GM18519 (cell line): ENCODE measurements around the gene CDX1.

Experiments
- ATAC-seq: cut with Tn5 transposase; IDR thresholded peaks from one replicate; pipeline ENCODE4 v1.9.1; 2021; ENCODE audit warnings: mild to moderate bottlenecking, moderate library complexity; ENCODE audit not compliant: unreplicated experiment, low FRiP score

The CDX1 gene

DNA sequence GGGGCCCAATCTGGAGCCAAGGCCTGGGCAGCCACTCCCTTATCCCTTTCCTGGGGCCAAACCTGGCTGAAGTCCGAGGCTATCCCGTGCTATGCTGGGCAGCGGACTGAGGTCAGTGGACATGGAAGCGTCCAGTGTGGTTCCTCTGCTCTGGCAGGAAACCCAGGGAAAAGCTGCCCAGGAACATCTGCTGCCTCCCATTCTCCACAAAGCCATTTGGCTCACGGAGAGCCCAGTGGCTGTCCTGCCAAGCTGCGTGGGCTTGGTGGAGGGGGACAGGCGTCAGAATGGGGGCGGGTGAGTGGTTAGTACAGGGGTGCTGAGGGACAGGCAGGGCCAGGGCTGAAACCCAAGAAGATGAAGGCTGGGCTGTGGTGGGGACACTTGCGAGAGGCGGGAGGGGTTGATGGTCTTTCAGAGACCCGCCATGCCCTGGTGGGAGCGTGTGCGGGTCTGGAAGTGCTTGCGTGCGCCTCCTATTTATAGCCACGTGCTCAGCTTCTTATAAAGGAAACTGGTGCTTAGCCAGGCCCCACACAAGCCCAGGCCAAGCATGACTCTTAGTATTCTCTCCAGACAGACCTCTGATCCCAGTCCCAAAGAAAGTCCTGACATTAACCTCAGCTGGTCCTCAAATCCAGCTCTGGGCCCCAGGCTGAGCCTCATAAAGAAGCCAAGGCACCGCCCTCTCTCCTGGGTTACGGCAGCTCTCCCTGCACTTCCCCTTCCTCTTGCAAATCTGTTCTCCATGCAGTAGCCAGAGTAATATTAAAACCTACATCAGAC lies 13.9 kb downstream of the CDX1 start:
- no peak for ATAC-seq

DNA sequence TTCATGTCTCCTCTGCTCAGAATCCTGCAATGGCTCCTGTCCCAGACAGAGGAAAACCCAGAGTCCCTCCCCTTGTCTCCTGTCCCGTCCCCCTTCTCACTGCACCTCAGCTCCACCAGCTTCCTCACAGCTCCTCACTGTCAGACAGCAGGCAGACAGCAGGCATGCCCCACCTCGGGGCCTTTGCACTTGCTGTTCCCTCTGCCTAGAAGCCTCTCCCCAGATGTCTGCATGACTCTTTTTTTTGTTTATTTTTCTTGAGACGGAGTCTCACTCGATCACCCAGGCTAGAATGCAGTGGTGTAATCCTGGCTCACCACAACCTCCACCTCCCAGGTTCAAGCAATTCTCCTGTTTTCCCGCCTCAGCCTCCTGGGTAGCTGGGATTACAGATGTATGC lies 14.4 kb downstream of the CDX1 start:
- ATAC-seq, result no peak

DNA sequence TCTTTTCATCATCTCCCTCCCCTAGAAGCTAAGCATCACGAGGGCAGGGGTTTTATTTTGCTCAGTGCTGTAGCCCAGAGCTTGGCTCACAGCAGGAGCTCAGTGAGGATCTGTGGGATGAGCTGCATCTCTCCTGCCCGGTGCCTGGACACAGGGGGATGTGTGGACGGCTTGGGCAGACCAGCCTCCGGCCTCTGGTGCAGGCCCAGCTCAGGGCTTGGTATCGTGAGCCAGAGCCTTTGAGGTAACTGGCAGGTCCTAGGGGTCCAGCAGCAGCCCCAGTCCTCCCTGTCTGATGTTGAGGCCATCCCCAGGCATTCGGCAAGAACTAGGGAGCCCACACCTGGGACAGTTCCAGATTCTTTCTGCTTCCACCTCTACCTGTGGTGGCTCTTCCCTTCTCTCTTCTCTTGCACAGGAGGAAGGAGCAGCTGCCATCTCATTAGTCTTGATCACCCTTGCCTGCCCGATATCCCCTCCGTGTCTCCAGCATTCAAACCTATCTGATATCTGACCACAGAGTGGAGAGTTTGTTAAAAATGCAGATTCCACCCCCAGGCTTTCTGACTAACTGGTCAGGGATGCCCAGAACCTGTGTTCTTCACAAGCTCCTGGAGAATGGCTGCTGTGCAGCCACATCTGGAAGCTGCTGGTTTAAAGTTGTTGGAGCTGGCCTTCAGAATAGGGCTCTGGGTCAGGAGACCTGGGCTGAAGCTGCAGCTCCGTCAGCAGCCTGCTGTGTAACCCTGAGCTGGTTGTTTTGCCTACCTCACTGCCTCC lies 15.4 kb downstream of the CDX1 start:
- no peak for ATAC-seq

DNA sequence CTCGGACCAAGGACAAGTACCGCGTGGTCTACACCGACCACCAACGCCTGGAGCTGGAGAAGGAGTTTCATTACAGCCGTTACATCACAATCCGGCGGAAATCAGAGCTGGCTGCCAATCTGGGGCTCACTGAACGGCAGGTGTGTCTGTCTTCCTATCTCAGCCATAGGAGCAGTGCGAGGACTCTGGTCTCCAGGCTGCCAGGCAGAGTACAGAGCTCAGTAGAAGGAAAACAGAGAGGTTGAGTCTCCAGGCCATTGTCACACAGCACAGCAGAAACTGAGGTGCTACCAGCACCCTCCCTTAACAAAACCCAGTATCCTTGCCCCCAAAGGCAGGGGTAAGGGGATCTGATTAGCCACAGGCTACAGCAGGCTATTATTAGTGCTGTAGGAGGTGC lies 16.2 kb downstream of the CDX1 start:
- no peak for ATAC-seq

DNA sequence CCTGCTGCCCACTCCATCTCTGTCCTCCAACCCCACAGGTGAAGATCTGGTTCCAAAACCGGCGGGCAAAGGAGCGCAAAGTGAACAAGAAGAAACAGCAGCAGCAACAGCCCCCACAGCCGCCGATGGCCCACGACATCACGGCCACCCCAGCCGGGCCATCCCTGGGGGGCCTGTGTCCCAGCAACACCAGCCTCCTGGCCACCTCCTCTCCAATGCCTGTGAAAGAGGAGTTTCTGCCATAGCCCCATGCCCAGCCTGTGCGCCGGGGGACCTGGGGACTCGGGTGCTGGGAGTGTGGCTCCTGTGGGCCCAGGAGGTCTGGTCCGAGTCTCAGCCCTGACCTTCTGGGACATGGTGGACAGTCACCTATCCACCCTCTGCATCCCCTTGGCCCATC lies 16.9 kb downstream of the CDX1 start:
- no peak for ATAC-seq

DNA sequence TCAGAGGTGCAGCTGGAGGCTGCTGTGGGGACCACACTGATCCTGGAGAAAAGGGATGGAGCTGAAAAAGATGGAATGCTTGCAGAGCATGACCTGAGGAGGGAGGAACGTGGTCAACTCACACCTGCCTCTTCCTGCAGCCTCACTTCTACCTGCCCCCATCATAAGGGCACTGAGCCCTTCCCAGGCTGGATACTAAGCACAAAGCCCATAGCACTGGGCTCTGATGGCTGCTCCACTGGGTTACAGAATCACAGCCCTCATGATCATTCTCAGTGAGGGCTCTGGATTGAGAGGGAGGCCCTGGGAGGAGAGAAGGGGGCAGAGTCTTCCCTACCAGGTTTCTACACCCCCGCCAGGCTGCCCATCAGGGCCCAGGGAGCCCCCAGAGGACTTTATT lies 17.4 kb downstream of the CDX1 start:
- ATAC-seq, result no peak

DNA sequence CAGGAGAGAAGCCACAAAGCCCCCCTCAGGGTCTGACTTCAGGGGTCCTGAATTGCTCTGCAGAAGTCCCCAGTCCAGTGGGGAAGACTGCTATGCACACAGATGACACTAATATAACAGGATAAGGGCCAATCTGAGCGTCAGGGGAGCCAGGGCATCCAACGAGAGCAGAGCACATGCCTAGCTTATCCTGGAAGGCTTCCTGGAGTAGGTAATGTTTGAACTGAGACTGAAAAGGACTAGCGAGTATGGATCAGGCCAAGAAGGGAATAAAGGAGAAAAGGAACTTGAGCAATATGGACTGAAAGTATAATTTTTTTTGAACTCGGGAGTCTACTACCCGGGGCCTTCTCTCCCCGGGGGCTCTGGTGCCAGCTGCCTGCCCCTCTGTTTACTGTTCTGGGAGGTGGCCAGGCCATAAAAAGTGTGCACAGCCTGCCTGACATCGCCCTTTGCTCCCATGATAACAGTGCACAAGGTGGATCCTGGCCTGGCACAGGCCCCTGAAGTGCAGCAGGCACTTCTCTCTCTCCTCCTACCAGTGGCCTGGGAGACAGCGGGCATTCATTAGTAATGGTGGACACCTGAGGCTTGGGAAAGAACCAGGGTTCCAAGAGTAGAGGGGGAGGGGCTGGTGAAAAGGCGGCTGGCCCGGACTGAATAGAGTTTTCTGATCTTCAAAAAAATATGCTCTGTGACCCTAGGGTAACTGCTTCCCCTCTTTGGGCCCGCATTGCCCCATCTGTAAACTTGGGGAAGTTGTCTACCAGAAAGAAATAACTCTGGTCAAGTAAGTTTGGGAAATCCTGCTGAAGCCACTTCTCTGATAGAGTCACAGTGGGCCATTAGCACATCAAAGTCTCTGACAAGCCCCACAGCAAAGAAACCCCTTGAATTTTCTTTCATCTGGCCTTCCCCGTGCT lies 18.7 kb downstream of the CDX1 start:
- ATAC-seq, result no peak

DNA sequence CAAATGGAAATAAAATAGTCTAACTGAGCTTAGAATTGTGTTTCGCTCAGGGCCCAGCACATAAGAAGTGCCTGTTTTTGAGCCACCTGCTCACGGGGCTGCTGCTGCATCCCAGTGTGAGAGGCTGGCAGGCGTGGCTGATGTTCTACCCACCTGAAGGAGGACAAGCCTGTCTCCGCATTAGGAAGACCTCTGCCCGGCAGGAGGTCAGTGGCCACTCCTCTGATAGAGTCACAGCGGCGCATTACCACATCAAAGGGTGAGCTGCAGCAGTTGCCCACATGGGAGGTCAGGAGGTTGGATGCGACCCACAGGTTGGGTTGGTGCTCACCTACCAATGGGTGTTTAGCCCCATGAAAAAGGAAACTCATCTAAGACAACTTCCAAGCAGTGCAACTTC lies 19.6 kb downstream of the CDX1 start:
- ATAC-seq, result no peak

DNA sequence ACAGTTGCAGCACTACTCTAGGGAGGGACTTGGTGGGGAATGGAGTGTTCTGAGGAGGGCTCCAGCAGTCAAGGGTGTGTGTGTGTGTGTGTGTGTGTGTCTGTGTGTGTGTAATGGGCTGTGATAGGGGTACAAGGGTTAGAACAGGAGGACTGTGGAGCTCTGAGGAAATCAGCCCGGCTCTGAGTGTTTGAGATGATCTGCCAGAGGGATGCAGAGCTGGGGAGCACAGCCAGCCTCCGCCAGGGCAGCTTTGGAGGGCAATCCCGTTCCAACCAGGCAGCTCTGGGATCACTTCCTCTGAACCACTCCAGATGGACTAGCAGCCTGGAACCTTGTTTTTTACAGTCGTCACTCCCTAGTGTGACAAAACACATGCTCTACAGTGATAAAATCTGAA lies 20.3 kb downstream of the CDX1 start:
- no peak for ATAC-seq

DNA sequence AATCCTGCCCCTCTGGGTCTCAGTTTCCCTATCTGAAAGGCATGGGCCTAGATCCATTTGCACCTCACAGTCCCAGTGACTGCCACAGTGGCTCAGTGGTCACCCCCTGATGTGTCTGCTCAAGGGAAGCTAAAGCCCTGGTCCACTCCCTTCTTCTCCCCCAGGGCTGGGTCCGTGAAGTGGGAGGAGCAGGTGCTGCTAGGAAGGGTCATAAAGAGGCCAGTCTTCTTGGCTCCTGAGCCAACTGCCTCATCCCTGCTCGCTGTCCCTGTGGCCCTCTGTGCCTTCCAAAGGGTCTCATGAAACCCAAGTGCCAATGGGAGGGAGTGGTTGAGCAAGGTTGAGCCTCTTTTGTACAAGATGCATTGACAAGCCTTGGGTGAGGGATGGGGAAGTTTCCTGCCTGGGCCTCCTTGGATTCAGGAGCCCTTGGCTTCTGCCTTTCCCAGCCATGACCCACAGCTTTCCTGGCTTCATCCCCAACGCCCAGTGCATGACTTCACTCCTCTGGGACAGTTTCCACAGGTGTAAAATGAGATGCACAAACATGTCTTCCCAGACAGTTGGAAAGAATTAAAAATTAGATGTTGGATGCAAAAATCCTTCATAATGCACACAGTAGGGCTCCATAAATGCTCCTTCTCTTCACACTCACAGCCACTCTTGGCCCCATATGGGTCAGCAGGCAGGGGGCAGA lies 21.7 kb downstream of the CDX1 start:
- no peak for ATAC-seq

DNA sequence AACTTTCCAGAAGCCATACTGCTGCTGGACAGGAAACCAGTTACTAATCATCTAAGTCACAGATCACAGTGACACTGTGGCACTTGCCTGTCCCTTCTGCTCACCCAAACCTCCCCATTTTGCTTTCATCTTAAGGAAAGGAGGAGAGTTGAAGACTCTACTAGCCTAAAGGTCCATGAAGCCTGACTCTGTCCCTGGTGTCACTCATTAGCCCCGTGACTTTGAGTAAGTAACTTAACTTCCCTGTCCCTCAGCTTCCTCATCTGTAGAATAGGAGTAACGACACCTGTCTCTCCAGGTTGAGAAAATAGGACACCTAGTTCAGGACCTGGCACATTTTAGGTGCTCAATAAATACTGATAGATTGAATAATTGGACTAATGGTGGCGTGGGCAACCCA lies 22.7 kb downstream of the CDX1 start:
- no peak for ATAC-seq

DNA sequence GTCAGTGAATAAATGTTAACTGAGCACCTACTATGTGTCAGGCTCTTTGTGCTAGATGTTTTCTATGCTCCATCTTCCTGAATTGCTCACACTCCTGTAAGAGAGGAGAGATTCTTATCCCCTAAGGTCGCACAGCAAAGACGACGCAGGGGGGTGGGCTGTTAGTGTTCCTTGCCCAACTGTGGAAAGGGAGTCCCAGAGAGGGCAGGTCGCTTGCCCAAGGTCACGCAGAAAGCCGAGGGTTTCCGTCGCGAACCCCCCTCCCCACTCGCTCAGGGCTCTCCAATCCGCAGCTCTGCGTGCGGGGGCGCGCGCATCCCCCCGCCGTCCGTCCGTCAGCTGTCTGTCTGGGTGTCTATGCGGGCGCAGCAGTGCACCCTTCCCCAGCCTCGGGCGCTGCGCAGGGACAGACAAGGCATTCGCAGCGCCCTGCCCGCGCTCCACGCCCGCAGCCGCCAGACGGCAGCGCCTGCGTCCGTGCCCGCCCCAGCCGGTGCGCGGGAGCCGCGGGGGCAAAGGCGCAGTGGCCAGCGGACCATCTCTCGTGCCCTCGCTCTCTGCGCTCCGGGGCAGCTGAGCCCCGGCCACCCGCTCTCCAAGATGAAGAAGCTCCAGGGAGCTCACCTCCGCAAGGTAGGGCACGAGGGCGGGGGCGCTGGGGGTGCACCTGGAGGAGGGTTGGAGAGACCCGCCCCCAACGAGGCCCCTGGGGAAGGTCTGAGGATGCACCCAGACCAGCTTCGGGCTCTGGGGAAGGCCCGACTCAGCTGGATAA lies 23.3 kb downstream of the CDX1 start, which contains the start of gene SLC6A7:
SLC6A7 (plus strand) TSS at position 335 of the 775 bp plus-strand sequence; CDS start at position 601, 266 bp downstream.
- no peak for ATAC-seq

DNA sequence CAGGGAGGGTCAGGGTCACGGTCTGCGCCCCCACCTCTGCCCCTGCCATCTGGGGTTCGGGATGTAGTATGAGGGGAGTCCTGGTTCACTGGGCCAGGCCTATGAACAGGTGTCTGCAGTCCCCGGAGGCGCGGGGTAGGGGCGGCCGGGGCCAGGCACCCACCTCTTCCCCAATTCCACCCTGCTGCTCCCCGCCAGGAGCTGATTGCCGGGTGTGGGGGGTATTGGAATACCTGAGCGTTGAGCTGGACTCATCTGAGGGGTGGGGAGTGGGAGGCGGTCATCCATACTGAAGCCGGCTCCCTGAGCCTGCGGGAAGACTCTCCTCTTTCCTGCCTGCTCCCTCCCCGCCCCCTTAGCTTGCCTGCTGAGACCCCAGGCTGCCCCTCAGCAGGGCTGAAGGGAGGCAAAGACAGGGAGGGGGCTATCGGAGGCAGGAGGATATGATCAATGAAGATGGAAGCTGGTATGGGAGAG lies 24.0 kb downstream of the CDX1 start:
- ATAC-seq, result no peak

DNA sequence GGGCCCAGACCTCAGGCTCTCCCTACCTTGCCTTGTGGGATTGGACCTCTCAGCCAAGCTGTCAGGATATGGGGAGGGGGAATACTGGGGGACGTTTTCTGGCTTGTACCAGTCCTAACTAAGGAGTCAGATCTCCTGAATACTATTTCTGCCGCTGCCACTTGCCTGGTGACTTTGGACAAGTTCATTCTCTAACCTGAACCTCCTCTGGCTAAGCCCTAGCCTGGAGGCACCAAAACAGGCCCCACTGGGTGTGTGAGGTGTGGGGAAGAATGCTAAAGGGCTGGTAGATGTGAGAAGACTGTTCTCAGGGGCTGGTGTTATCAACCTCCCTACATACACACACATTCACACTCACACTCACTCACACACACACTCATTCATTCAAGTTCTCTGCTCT lies 24.4 kb downstream of the CDX1 start:
- ATAC-seq, result no peak

DNA sequence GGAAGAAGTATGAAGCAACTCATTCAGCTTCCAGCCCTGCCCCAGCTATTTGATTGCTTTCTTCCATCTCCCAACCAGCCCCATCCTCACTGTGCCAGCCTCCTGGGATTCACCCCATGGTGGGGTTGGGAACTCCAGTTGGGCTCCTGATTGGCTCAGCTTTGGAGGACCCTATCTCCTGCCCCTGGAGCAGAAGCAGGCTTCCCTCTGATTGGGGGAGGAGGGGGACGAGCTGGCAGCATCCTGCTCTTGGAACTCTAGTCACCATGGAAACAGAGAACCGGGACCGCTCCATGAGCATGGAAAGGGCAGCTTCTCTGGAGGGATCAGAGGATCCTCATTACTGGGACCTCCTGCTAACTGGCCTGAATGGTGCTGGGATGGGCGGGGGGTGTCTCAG lies 25.9 kb downstream of the CDX1 start:
- ATAC-seq, result no peak

DNA sequence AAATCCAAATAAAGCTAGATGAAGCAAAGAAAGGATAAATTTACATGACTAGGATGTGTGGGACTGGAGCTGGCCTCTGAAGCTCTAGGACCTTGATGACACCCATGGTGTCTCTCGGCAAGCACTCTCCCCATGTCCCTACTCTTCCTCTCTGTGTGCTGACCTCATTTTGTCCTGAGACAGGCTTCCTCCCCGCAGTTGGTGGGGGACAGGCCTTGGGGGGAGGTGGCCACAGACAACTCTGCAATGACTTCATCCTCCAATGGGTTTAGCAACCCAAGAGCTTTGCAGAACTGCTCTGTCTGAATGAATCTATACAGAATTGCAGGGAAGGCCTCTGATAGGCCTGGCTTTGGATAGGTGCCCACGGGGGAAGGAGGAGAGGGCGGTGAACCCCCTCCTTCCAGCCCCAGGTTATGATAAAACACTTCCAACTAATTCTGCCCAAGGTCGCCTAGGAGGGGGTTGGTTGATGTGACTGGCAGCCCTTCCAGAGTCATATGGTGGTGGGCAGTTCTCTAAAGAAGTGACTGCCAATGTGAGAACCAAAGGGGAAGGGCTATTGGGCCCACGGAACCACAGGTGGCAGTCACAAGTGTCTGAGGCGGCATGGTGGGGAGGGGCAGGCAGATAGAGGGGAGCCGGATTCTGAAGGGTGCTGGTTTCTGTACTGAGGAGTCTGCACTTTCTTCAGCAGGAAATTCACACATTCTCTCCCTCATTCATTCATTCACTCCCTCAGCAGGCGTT lies 29.3 kb downstream of the CDX1 start:
- no peak for ATAC-seq

DNA sequence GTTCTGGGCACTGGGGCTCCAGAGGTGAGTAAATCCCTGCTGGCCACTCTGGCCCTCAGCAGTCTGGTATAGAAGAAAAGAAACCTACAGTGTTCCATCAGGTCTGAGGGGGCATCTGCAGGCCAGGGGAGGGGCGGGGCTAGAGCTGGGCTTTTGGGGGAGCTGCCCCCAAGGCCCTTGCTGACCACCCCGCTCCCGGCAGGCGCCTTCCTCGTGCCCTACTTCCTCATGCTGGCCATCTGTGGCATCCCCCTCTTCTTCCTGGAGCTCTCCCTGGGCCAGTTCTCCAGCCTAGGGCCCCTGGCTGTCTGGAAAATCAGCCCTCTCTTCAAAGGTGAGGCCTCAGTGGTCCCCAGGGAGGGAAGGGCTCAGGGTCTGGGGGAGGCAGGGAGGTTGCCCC lies 29.9 kb downstream of the CDX1 start:
- no peak for ATAC-seq

DNA sequence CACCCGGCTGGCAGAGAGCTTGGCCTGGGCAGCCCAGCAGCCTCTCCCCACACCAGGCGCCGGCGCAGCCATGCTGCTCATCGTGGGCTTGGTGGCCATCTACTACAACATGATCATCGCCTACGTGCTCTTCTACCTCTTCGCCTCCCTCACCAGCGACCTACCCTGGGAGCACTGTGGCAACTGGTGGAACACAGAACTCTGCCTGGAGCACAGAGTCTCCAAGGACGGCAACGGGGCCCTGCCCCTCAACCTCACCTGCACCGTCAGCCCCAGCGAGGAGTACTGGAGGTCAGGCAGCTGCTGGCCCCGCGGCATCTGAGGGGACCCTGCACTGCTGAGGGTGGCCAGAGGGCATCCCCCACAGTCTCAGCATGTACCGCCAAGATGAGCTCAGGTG lies 30.4 kb downstream of the CDX1 start:
- no peak for ATAC-seq

DNA sequence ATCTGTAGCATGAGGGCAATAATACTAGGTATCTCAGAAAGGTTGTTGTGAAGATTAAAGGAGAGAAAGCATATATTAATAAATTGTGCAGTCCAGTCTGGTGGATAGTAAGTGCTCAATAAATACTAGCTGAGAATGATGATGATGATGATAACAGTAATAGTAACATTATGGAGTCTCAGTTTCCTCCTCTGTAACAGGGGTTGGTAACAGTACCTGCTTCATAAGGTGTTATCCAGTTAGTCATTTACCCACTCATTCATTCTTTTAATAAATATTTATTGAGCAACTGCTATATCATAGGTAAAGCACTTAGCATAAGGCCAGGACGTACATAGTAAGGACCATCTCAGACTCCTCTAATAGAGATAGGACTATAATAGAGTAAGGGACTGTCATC lies 30.9 kb downstream of the CDX1 start:
- ATAC-seq, result no peak
